Stimulated activated CD8-positive, alpha-beta memory T cell treated with anti-CD3 and anti-CD28 coated beads, Interleukin-15, amount 100 ng/mL, for 4 hours (primary cell): Measurements from ENCODE around the gene ARL4D.

Source experiments
- DNase-seq, 2 donors: peaks; one replicate each; pipeline ENCODE4 v3.0.0-alpha.2; 2020; ENCODE audit warnings: low read depth in 2 of 2

The ARL4D gene

DNA sequence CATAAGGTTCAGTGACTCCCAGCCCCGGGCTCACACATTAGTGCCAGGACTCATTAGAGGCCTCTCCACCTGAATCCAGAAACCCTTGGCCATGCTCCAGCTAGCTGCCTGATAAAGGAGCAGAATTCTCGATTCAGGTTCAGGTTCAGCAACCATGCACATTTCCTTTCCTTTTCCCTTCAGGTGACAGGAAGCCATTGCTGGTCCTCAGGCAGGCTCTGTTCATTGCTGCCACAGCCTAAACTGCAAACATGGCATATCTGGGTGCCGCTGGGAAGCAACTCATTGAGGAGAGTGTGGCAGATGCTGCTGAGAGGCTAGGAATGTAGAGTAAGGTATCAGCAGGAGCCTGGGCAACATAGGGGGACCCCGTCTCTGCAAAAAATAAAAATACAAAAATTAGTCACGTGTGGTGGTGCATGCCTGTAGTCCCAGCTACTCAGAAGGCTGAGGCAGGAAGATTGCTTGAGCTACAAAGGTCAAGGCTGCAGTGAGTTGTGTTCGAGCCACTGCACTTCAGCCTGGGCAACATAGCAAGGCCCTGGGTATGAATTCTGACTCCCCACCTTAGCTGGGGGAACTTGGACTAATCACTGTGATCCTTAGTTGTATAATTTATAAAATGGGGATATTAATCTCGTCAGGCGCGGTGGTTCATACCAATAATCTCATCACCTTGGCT is 28.7 kb downstream of the ARL4D start:
- DNase-seq = no peak

DNA sequence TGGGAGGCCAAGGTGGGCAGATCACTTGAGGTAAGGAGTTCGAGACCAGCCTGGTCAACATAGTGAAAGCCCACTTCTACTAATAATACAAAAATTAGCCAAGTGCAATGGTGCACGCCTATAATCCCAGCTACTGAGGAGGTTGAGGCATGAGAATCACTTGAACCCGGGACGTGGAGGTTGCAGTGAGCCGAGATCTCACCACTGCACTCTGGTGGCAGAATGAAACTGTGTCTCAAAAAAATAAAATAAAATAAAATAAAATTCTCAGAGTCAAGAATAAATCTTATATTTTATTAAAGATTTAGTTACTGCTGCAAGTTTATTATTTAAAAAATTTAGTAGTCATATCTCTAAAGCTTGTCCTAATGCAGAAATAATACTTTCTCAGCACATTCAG is 29.7 kb downstream of the ARL4D start:
- no peak for DNase-seq

DNA sequence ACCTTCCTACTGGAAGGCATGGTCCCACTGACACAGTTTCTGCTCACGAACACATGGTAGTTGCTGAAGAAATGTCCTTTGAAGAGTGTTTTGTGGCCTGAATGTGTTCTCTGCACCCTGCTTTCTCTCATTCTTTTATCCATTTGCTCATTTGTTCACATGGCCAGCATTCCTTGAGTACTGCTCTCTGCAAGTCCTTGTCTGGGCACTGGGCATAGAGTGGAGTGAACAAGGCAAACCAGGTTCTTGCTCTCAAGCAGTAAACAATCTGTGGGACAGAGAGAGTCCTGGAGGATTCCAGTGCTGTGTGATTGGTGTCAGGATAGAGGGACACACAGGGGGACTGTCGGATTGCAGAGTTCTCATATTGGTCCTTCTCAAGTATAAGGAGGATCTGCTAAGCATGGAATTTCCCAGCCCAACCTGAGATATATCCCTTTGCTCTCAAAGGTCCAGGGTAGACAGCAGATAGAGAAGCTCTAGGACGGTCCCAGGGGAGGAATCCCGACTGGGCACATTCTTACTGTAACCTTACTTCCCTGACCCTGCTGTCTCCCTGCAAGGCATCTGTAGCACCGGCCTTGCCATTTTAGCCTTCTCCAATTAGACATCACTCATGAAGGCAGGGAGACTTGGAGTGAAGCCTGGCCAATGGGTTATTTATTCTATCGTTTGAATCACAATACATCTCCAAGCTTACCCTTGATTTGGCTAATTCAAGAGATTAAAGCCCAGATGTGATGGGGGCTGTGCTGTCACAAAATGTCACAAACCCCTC is 32.3 kb downstream of the ARL4D start:
- DNase-seq = no peak

DNA sequence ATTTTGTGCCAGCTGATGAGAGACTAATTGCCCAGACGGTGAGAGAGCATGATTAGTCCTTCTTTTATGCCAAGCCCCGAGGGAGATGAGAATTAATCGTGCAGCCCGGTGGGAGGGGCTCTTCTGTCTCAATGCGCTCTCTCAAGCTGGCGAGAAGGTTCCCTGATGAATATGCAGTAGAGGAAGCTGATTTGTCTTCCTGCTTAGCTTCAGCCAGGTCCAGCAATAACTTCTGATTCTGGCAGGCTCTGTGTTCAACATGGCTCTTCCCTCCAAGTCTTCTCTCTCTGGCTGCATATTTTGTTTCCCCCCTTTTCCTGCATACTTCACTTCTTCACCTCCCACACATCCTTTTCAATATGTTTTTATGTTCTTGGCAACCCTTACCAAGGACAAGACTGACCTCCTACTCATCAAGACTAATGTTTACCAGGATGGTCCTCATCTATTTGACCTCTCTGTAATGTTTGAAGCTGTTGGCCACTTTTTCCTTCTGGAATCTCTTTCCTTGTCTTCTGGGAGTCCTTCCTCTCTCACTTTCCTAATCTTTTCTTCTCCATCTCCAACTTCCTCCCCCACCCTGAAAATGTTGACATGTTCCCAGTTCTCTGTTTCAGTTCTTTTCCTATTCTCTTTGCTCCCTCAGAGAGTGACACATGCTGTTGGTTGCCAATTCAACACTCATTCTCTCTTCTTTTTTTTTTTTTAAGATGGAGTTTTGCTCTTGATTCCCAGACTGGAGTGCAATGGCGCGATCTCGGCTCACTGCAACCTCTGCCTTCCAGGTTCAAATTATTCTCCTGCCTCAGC is 33.1 kb downstream of the ARL4D start:
- no peak for DNase-seq

DNA sequence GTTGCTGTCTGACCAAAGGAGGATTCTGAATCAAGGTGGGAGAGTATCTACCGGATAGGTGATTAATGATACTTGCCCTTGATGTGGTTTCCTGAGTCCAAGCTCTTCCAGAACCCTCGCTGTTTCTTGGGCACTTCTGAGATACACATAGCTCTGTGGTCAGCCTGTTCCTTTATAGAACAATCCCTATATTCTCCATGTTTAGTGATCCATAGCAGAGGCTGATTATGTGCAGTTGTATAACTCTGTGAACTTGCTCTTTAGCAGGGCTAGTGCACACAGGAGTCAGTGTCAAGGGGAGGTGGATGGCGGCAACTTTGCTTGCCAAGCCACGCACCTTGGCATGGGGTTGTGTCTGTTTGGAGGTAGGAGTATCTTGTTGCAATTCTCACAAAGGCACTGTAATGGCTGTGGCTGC is 36.1 kb downstream of the ARL4D start:
- DNase-seq = no peak

DNA sequence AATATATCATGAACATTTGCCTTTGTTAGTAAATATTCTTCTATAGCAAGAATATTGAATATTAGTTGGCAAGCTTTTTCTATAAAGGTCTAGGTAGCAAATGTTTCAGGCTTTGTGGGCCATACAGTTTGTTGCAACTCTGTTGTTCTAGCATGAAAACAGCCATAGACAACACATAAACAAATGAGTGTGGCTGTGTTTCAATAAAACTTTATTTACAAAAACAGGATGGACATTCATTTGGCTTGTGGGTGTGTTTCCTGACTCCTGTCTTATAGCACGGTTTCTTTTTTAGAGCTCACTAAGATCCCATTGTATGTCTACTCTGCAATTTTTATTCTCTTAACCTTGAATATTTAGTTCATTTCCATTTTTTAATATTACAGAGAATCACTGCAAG is 39.0 kb downstream of the ARL4D start:
- no peak for DNase-seq

DNA sequence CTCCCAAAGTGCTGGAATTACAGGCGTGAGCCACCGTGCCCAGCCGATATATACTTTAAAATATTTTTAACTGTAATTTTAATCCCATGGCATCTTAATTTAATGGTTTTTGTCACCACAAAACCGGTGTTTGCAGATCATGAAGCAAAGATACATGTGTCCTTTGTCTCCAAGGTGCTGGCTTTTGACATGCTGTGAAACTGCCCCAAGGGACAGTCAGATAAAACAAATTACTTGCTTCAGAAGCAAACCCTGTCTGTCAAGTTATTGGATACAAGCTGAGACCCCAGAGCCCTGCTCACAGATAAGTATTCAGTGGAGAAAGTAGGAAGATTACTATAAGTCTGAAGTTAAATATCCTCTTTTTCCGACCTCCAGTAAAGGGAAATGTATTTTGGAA is 39.8 kb downstream of the ARL4D start:
- DNase-seq = no peak

DNA sequence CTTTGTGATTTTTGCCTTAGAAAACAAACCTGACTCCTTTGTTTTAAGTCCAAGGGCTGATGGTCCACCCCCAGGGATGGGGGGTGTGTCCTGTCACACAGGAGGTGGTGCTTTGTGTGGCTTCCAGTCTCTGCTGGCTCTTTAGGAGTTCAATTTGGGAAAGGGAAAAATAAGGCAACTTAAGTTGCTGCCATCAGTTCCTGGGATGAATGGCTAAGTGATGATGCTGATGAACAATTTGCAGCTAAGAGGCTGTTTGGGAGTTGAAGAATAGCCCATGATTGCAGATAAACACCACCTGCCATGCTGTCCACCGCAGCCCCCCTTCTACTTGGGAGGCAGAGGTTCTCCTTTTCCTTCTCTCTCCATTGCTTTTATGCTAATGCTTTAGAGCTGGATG is 40.2 kb downstream of the ARL4D start:
- no peak for DNase-seq

DNA sequence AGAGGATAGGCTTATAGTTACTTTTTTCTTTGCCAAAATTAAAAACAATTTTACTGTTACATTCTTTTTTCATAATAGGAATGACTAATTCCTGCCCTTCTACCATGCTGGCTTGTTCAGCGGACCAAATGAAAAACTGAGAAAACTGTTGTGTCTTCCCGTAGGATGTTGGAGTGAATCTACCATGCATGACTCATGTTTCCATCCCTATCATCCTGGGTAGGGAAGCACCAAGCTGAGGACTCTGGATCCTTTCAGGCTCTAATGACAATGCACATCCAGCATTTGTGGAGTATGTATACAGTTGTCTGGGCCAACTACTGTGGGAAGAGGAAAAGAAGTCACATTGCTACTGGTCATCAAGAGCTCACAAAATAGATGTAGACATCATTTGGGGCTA is 43.9 kb downstream of the ARL4D start:
- DNase-seq = no peak

DNA sequence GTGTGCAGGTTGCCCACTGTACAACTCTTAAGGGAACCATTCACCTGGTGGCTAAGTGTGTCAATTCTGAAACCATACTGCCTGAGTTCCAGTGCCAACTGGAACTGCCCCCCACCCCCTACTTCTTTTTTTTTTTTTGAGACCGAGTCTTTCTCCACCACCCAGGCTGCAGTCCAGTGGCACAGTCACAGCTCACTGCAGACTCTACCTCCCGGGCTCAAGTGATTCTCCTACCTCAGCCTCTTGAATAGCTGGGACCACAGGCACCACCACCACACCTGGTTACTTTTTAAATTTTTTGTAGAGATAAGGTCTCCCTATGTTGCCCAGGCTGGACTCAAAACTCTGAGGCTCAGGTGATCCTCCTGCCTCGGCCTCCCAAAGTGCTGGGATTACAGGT is 44.6 kb downstream of the ARL4D start:
- DNase-seq = no peak

DNA sequence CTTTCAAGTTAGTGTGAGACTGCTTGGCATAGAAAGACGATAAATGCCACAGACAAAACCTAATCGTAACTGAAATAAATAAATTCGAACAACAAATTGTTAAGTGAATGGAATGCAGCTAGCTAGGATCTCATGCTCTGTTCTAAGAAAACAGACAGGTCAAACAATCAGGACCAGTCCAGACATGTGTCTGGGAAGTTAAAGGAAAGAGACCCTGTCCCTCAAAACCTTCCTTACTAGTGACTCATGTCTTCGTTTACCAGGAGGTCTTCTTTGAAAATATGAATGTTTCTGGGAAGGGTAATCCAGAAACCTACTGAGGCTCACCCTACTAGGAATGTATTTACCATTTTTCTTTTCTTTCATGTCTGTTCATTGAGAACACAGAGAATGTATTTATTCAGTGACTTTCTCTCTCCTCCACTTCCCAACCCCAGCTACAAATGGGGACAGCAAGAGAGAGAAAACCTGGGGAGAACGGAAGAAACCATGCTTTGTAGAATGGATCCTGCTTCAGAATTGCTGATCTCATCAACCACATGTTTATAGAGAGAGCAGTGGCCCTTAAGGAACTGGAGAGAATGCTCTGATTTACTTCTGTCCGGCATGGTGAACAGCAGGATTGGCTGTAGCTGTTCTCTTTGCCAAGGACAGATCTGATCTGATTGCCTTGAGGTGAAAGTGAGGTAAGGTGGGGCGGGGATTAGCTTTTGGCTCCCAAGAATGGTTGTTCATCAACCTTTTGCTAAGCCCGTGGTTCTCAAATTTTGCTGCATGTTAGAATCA is 45.6 kb downstream of the ARL4D start:
- no peak for DNase-seq

DNA sequence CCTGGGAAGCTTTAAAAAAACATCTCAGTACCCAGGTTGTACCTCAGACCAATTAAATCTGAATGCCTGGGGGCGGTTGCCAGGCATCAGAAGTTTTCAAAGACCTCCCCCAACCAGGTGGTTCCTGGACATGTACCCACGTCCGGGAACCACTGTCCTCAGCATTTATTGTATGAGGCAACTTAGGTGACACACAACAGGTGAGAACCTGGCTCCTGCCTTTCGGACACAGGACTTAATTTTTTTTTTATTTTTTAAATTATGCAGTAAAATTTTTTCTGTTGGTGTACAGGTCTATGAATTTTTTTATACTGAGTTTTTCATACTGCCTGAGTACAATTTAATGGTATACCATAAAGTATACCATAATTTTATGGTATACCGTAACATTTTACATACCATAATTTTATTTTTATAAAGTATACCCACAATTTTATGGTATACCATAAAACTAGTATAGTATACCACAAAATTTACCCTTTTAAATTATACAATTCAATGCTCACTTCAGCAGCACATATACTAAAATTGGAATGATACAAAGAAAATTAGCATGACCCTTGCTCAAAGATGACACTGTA is 46.3 kb downstream of the ARL4D start:
- DNase-seq = no peak

DNA sequence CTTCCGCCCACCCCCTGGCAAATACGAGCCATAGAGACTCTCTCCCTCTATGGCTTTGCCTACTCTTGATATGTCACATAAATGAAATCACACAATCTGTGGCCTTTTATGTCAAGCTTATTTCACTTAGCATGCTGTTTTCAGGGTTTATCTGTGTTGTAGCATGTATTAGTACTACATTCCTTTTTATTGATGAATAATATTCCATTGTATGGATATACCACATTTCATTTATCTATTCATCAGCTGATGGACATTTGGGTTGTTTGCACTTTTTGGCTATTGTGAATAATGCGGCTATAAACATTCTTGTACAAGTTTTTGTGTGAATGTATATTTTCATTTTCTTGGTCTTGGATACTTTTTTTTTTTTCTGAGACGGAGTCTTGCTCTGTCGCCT is 48.0 kb downstream of the ARL4D start:
- no peak for DNase-seq

DNA sequence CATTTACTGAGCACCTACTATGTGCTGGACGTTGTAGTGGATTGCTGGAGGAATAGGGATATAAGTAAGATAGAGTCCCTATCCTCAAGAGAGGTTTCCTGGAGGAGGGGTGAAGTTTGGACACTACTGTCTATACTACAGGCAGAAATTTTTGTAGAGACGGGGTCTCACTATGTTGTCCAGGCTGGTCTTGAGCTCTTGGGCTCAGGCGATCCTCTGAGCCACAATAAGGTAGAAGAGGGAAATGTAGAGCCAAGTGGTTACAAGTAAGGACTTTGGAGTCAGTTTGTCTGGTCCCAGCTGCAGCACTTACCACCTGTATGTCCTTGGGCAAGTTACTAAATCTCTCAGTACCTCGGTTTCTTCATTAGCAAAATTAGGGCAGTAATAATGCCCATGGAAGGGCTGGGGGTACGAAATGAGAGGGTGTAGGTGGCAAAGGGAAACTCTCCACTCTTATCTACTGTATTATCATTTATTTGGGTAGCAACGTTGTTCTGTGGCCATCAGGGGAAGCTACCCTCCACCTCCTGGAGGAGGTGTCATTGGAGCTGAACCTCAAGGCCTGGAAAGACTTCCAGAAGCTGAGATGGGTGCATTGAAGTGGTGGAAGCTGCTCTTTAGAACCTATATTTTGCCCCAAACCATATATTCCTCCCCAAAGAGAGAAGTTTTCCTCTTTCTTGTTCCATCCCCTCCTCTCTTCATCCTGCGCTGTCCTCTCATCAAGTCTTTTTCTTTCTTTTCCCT is 50.1 kb downstream of the ARL4D start:
- no peak for DNase-seq

DNA sequence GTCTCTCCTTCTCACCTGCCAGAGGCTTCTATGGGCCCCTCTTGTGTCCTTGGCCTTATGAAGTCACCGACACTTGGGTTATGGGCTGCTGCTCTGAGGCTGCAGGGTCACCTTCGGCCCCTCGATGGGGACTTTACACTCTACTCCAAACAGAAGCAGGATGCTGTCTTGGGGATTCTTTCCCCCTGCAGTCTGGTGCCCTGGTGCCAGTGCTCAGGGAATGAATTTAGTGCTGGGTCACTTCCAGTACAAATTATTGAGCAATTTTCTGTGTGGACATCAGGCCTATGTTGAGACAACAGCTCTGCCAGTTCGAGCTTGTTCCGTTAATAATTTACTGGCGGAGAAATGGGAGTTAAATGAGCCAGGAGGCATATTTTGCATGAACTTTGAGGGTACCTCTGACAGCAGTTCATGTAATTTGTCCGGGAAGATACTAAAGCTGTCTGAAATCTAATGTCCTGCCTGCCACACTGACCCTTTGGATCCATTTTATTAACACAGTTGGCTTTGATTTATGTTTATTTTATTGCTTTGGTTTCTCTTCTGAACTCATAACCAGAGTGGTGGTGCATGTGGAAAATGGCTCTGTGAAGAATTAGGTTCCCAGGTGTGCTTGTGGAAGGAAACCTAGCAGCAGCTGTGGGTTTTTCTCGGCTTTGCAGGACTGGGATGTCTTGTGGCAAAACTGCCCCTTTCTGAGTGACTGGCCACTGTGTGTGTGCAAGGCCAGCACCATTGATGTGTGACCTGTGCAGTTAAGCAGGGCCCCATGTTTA is 50.9 kb downstream of the ARL4D start:
- no peak for DNase-seq
